Pancreas (tissue), 10 donors: ENCODE measurements around the gene DTNB. TPM values are rescaled to one million over a fixed set of nuclear protein-coding genes. Genes with fewer than 3 reads are reported as not detected.

Source experiments
- ATAC-seq, 4 donors: fragments of 200-7000 bp; cut with Tn5 transposase; one replicate each; pipeline versions ENCODE4 v1.8.0 to v1.9.1; 2020; ENCODE audit warnings: mild to moderate bottlenecking in 4 of 4, moderate library complexity in 4 of 4
- DNase-seq, 6 donors: peaks; one replicate each; pipeline ENCODE4 v3.0.0-alpha.2; 2020
- FAIRE-seq: peaks from 2 replicates; lab custom pipeline; 2012; peaks lifted over from hg19 to GRCh38; lab: Jason Lieb, UNC
- H3K27ac ChIP-seq, 4 donors: fragments of 200-600 bp; sonication (generic); 1 replicate in 3 of 4; 2 replicates in 1 of 4; pipeline versions ENCODE4 v1.5.0 to v1.8.0; 2020
- H3K27me3 ChIP-seq, 4 donors: fragments of 200-600 bp; one replicate each; pipeline ENCODE4 v1.8.0; 2021
- H3K36me3 ChIP-seq, 3 donors: fragments of 200-600 bp; sonication (generic) in 1 of 3; one replicate each; pipeline versions ENCODE4 v1.5.0 to v1.8.0; 2020 to 2021
- H3K4me1 ChIP-seq, 3 donors: fragments of 200-600 bp; one replicate each; pipeline ENCODE4 v1.8.0; 2021
- H3K4me3 ChIP-seq, 4 donors: fragments of 200-600 bp; sonication (generic) in 2 of 4; one replicate each; pipeline versions ENCODE4 v1.5.0 to v1.8.0; 2020 to 2021
- H3K9me3 ChIP-seq, 4 donors: fragments of 200-600 bp; one replicate each; pipeline ENCODE4 v1.8.0; 2021
- CTCF ChIP-seq, 4 donors: fragments of 200-600 bp; sonication (generic) in 3 of 4; IDR thresholded peaks; one replicate each; pipeline versions ENCODE4 v1.5.0 to v1.8.0; 2021; ENCODE audit warnings: antibody characterized with exemption in 4 of 4
- WGBS, 2 donors: extraction: QIAGEN DNeasy Blood & Tissue Kit; methylation state at CpG; one replicate each; pipeline ENCODE4 v1.1.7; 2013; 5-methylcytosine and 5-hydroxymethylcytosine counted together
- intact Hi-C, 3 donors: fragments of 100-400 bp; cut with DNase I; formaldehyde crosslinking; loops; one replicate each; pipeline versions ENCODE4 v1.11.1 to v1.14.2; 2022
- polyA plus RNA-seq, 2 donors: library from polyadenylated mRNA; stranded (reverse); fragments of 200-250 nt; gene quantifications; one replicate each; pipeline ENCODE4 v1.2.3, GENCODE V29; 2013
- total RNA-seq, 6 donors: library from RNA; stranded (reverse); fragmentation: NEBNext Ultra II Directional in 4 of 6; extraction: Animal tissue kit (Norgen Biotek cat#: 25700) in 4 of 6; gene quantifications; one replicate each; pipeline versions ENCODE4 v1.2.1 to v1.2.4, GENCODE V29; 2021 to 2023
- donor health status: healthy with polysubstance abuse.
- donor health status: DM: no; HTN: no; CAD: no; lungs with moderate emphysema.
- donor health status: DM: no; HTN: no; CAD: no.
- donor health status: control.
- donor health status: control.
- donor health status: Bipolar disorder and iron deficiency.
- donor health status: DM: yes; HTN: yes; CAD: no.
- donor health status: DM: no; HTN: no; CAD: no.
- donor health status: DM: no; HTN: no; CAD: no.
- donor health status: DM: yes; HTN: yes; CAD: no.

The DTNB gene
- total and polyA plus RNA-seq, 8 donors = 10.8 to 27.8 (median 15.1) TPM

DNA sequence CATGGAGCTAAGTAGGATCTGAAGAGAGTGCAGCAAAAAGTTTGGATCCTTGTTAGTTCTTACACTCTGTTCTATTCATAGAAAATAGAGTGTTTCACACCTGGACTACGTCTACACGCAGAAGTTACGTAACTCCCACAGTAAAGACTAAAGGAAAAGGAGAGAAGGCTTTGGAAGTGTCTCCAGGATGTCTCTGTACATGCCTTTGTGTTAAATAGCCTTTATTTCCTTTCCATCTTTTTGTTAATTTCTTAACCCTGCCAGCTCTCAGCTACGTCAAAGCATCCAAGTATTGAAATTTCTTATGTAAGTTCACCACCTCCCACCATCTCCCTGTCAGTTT, 8.4 kb downstream of the DTNB start:
- DNase-seq (no peak), ATAC-seq (peak in 1 of 4 donors; percentile 23), FAIRE-seq (no peak)
- no peaks in the 10 kb centered on the region for H3K27me3 ChIP-seq
- intact Hi-C loops = loop anchor here in 1 of 3 donors (10.0 kb wide), 1 partner anchor 50 kb away; no protein-coding TSS in a partner anchor
- H3K4me1 ChIP-seq = no peaks in the 10 kb centered on the region
- no peak overlapping the region for H3K4me3 ChIP-seq
- no peak for TF ChIP-seq CTCF (IDR thresholded peaks at IDR 0.05)
- no peaks in the 10 kb centered on the region for H3K36me3 ChIP-seq
- H3K9me3 ChIP-seq = no peaks in the 10 kb centered on the region
- 48 to 50% methylated on average over 4 of the region's 4 CpGs for WGBS, 2 donors
- H3K27ac ChIP-seq = no peak overlapping the region

- Histone ChIP-seq H3K27me3 (no peaks in the 10 kb centered on the region), H3K4me1 (no peaks in the 10 kb centered on the region), H3K4me3 (no peak overlapping the region), H3K27ac (no peak overlapping the region), H3K36me3 (no peaks in the 10 kb centered on the region), H3K9me3 (no peaks in the 10 kb centered on the region)
- TF ChIP-seq CTCF (IDR thresholded peaks at IDR 0.05) = peak; percentile 37 to 59 (median 50)
- ATAC-seq = peak; percentile 90 to 99 (median 98)
- intact Hi-C loops = loop anchor here in 1 of 3 donors (10.0 kb wide), 1 partner anchor 50 kb away; no protein-coding TSS in a partner anchor
- FAIRE-seq = no peak
- DNase-seq = peak in 4 of 6 donors; percentile 29 to 70 (median 57)
- WGBS, 2 donors = 22 to 28% methylated on average over 9 of the region's 9 CpGs
These were observed 9.0 kb downstream of the DTNB start for GRCh38 chr2:25664183-25664964.

- DNase-seq (no peak), ATAC-seq (no peak), FAIRE-seq (no peak)
- no peak for TF ChIP-seq CTCF (IDR thresholded peaks at IDR 0.05)
- intact Hi-C loops = no loop called here
- Histone ChIP-seq H3K9me3 (no peaks in the 10 kb centered on the region), H3K27ac (no peak overlapping the region), H3K36me3 (no peaks in the 10 kb centered on the region), H3K4me1 (peaks cover 0 to 6% (median 5%) of the 10 kb centered on the region in 3 donors), H3K4me3 (no peak overlapping the region), H3K27me3 (no peaks in the 10 kb centered on the region)
- WGBS, 2 donors = 79 to 84% methylated on average over 2 of the region's 2 CpGs
These were observed 18.1 kb downstream of the DTNB start for GRCh38 chr2:25655316-25655715.

DNA sequence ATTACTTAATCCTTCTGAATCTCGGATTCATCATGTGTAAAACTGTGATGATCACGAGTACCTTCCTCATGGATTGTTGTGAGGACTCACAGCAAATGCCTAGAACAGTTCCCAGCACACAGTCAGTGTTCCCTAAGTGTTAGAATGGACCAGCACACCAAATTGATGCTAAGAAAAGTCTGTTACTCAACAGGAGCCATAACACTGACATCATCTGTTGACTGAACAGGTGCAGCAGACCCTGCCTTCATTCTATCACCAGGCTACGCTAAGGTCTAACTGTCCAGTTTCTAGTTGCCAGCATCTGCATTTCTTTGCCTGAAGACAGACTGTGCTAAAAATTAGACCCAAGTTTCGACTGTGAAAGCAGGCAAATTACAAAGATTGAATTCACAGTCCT, 18.6 kb downstream of the DTNB start:
- no peaks in the 10 kb centered on the region for H3K9me3 ChIP-seq
- TF ChIP-seq CTCF (IDR thresholded peaks at IDR 0.05) = no peak
- 94 to 95% methylated on average over 4 of the region's 4 CpGs for WGBS, 2 donors
- peaks cover 0 to 6% (median 5%) of the 10 kb centered on the region in 3 donors for H3K4me1 ChIP-seq
- no peak overlapping the region for H3K4me3 ChIP-seq
- no peak overlapping the region for H3K27ac ChIP-seq
- intact Hi-C loops = no loop called here
- no peak for FAIRE-seq
- H3K36me3 ChIP-seq = no peaks in the 10 kb centered on the region
- ATAC-seq = no peak
- no peak for DNase-seq
- no peaks in the 10 kb centered on the region for H3K27me3 ChIP-seq
